Rectal smooth muscle tissue (tissue), 1 donor: ENCODE measurements around the gene B4GALNT2.
A peak's percentile ranks its signal among the peaks of the same experiment; 100 is the strongest.

Experiments
- H3K27ac ChIP-seq: one replicate; pipeline ENCODE4 v1.7.0; 2013; ENCODE audit warnings: low read depth, low read length, inconsistent platforms
- H3K27me3 ChIP-seq: one replicate; pipeline ENCODE4 v1.7.0; 2013; ENCODE audit warnings: low read length; ENCODE audit not compliant: control insufficient read depth, insufficient read depth
- H3K36me3 ChIP-seq: one replicate; pipeline ENCODE4 v1.7.0; 2013; ENCODE audit warnings: low read length; ENCODE audit not compliant: control insufficient read depth, insufficient read depth
- H3K4me1 ChIP-seq: one replicate; pipeline ENCODE4 v1.7.0; 2013; ENCODE audit warnings: low read length; ENCODE audit not compliant: control insufficient read depth, insufficient read depth
- H3K4me3 ChIP-seq: one replicate; pipeline ENCODE4 v1.7.0; 2013; ENCODE audit warnings: low read length
- H3K9ac ChIP-seq: one replicate; pipeline ENCODE4 v1.7.0; 2013; ENCODE audit warnings: low read length

B4GALNT2 gene

DNA sequence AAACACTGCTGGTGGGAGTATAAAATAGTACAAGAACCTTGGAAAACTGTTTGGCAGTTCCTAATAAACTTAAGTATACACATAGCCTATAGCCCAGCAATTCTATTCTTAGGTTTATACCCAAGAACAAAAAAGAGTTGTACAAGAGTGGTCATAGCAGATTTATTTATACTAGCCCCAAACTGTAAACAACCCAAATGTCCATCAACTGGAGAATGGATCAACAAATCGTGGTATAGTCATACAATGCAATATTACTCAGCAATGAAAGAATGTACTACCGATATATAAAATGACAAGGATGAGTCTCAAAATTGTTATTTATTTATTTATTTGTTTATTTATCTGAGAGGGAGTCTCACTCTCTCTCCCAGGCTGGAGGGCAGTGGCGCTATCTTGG is 54.7 kb downstream of the B4GALNT2 start:
- no peaks in the 10 kb centered on the region for H3K36me3 ChIP-seq
- H3K9ac ChIP-seq: no peak overlapping the region
- no peaks in the 10 kb centered on the region for H3K4me1 ChIP-seq
- no peaks in the 10 kb centered on the region for H3K27me3 ChIP-seq
- H3K27ac ChIP-seq: no peak overlapping the region
- H3K4me3 ChIP-seq: no peak overlapping the region

DNA sequence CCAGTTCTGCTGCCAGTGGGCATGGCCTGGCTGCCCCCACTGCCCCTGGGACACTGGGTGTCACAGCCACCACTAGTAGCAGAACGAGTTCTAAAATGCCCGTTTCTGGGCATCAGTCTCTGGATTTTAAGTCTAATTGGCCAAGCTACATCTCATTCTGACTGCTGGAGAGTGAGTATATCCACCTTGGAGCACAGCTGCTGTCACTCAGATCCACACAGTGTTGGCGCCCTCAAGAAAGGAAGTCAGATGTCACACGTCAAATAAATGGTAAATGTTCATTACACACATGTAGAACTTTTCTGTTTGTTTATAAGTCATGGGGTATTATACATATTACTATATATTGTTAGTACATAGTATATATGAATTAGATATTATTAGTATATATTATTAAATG is 58.4 kb downstream of the B4GALNT2 start:
- no peak overlapping the region for H3K9ac ChIP-seq
- no peaks in the 10 kb centered on the region for H3K36me3 ChIP-seq
- H3K27ac ChIP-seq: no peak overlapping the region
- no peaks in the 10 kb centered on the region for H3K27me3 ChIP-seq
- no peaks in the 10 kb centered on the region for H3K4me1 ChIP-seq
- H3K4me3 ChIP-seq: no peak overlapping the region

DNA sequence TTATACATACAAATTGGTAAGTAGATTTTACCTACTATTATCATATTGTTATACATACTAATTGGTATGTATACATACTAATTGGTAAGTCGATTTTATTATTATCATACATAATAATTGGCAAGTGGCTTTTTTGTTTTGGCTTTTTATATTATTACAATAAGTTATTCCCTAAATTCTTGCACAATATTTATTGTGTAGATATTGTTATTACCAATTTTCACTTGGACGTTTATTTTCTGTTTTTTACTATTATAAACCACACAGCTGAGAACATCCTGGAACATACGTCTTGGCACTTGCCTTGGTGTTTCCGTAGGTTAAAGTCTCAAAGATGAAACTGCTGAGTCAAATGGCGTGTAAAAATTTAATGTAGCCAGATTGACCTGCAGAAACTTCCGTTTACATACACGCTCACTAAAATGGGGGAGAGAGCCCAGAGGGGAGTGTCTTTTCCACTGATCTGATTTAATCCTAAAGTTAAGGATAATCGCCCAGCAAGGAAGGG is 58.9 kb downstream of the B4GALNT2 start:
- H3K9ac ChIP-seq: peak overlapping the region; percentile 56
- no peaks in the 10 kb centered on the region for H3K36me3 ChIP-seq
- no peaks in the 10 kb centered on the region for H3K27me3 ChIP-seq
- H3K4me3 ChIP-seq: peak overlapping the region; percentile 83
- H3K4me1 ChIP-seq: no peaks in the 10 kb centered on the region
- peak overlapping the region; percentile 98 for H3K27ac ChIP-seq

DNA sequence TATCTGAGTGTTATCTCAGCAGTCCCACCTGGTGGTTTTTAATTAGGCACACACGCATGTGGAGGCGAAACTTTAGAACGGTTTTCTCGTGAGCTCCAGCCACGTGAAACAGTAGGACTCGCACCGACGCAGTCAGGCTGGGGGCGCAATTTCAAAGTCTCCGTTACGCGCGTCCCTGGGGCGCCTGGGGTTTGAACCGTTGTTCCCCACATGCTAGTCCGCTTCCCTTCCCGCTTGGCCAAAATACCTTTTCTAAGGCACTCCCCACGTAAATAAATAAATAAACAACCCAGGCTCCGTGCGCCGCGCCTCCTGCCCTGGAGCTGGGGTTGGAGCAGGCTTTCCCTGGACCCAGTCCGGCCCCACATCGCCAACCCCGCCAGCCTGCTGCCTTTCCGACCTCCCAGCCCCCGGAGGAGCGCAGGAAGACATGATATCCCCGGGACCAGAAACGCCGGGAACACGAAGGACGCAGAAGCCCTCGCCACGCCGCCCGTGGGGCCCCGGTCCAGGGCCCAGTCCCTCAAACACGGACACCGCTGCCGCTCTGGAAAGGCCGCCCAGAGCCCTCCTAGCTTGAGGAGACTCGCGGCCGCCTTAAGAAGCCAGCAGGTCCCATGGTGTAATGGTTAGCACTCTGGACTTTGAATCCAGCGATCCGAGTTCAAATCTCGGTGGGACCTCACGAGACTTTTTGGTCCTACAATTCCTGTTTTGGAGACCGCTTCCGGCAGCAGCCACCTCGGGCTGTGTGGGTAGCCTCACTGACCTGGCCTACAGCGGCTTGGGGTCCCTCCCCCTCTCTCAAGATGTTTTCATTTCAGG is 59.6 kb downstream of the B4GALNT2 start:
- Histone ChIP-seq H3K27me3 (no peaks in the 10 kb centered on the region), H3K4me3 (peak overlapping the region; percentile 83), H3K4me1 (no peaks in the 10 kb centered on the region), H3K27ac (peak overlapping the region; percentile 98), H3K36me3 (no peaks in the 10 kb centered on the region), H3K9ac (peak overlapping the region; percentile 69)

DNA sequence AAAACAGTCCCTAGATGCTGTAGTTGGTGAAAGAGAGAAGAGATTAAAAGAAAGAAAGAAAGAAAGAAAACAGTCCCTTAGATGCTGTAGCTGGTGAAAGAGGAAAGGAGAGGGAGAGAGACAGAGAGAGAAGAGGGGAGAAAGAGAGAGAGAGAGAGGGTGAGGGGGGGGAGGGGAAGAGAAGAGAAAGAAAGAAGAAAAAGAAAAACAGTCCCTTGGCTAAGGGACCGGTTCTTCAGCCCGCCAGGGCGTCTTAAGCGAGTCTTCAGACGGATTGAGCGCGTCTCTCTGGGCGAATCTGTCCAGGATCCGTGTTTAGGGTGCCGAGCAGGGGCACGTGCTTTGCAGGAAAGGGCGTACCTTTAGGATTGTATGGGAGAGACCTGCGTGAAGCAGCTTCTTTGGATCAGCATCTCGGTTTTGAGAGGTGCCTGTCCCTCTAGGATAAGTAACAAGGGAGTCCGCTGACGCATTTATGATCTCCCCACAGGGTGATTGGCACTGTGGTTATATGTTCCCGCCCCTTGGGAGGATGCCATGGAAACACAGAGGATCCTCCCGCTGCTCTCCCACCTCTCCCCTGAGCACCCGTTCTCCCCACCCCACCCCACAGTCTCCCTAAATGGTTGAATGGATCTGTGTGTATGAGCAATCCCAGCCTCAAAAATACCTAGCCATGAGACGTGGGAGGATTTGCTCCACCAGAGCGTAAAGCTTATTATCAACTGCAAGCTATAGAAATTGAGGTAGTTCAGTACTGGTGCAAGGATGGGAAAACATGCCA is 61.1 kb downstream of the B4GALNT2 start:
- Histone ChIP-seq H3K27me3 (no peaks in the 10 kb centered on the region), H3K27ac (peak overlapping the region; percentile 98), H3K4me1 (no peaks in the 10 kb centered on the region), H3K4me3 (peak overlapping the region; percentile 83), H3K9ac (no peak overlapping the region), H3K36me3 (no peaks in the 10 kb centered on the region)

DNA sequence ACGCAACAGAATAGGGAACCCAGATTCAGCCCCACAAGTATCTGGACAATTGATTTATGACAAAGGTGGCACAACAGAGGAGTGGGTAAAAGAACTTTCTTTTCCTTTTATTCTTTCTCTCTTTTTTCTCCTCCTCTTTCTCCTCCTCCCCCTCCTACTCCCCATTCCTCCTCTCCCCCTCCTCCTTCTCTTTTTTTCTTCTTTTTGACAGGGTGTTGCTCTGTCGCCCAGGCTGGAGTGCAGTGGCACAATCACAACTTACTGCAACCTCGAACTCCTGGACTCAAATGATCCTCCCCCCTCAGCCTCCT is 61.7 kb downstream of the B4GALNT2 start:
- Histone ChIP-seq H3K36me3 (no peaks in the 10 kb centered on the region), H3K27ac (peak overlapping the region; percentile 50), H3K9ac (no peak overlapping the region), H3K27me3 (no peaks in the 10 kb centered on the region), H3K4me1 (no peaks in the 10 kb centered on the region), H3K4me3 (no peak overlapping the region)

DNA sequence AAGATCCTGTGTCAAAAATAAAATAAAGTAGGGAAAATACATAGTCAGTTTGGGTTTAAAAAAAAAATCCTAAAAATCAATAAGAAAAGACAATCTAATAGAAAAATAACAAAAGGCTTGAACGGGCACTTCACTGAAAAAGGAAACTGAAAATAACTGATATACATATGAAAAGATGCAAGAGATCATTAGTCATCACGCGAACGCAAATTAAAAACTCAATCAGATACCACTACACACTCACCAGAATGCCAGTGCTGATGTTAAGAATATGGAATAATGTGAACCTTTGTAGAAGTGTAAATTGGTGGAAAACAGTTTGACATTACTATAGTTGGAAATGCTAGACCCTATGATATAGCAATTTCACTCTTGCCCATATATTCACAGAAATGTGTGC is 63.2 kb downstream of the B4GALNT2 start:
- H3K27ac ChIP-seq: no peak overlapping the region
- no peaks in the 10 kb centered on the region for H3K36me3 ChIP-seq
- no peaks in the 10 kb centered on the region for H3K27me3 ChIP-seq
- H3K9ac ChIP-seq: no peak overlapping the region
- no peaks in the 10 kb centered on the region for H3K4me1 ChIP-seq
- H3K4me3 ChIP-seq: no peak overlapping the region

DNA sequence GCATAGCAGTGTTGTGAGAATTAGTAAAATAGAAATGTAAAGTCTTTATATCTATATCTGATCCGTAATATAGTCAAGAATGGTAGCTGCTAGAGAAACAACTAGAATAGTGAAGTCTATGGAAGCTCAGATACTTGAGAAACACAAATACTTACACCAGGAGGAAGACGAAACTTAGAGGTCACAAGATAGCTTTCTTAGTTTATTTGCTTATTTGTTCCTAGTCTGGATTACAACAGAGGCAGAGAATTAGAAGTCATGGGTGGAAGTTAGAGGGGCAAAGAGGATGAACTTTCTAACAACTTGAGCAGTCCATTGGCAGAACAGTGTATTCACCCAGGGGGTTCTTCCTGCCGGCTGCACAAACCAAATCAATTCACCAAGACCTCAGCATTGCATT is 64.0 kb downstream of the B4GALNT2 start:
- H3K9ac ChIP-seq: no peak overlapping the region
- H3K36me3 ChIP-seq: no peaks in the 10 kb centered on the region
- no peak overlapping the region for H3K27ac ChIP-seq
- no peak overlapping the region for H3K4me3 ChIP-seq
- H3K4me1 ChIP-seq: no peaks in the 10 kb centered on the region
- no peaks in the 10 kb centered on the region for H3K27me3 ChIP-seq

DNA sequence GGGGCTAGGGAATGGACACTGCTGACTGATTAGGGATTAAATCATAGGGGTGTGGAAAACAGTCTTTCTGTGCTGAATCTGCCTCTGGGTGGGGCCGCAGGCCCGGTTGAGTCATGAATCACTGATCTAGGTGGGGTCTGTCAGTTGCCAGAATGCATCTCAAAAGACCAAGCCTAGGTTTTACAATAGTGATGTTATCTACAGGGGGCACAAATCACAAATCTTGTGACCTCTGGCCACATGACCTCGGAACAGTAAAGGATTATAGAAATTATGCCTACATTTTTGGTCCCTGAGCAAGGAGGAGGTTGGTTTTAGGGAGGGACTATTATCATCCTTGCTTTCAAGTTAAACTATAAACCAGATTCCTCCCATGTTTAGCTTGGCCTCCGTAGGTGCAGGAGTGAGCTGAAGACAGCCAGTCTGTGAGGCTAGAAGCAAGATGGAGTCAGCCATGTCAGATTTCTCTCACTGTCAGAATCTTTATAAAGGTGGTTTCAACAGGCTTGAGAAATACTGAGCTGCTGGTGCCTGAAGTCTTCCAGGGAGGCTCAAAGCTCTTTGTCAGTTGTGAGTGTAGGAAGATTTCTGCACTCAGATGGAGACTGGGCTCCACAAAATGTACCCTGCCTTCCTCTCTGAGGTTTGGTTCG is 64.9 kb downstream of the B4GALNT2 start:
- H3K36me3 ChIP-seq: no peaks in the 10 kb centered on the region
- H3K9ac ChIP-seq: no peak overlapping the region

DNA sequence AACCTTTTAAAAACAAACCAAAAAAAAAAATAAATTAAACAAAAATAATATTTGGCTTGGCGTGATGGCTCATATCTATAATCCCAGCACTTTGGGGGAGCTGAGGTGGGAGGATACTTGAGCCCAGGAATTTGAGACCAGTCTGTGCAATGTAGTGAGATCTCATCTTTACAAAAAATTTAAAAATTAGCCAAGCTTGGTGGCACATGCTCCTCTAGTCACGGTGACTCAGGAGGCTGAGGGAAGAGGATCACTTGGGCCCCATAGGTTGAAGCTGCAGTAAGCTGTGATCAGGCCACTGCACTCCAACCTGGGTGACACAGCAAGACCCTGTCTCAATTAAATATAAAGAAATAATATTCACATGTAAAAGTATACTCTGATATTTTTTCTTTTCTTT is 65.6 kb downstream of the B4GALNT2 start:
- Histone ChIP-seq H3K27me3 (no peaks in the 10 kb centered on the region), H3K27ac (no peak overlapping the region), H3K4me1 (no peaks in the 10 kb centered on the region), H3K36me3 (no peaks in the 10 kb centered on the region), H3K9ac (no peak overlapping the region), H3K4me3 (no peak overlapping the region)

More for the DNA sequence above, 64.9 kb downstream of the B4GALNT2 start:
- Histone ChIP-seq H3K27ac (no peak overlapping the region), H3K4me3 (no peak overlapping the region), H3K27me3 (no peaks in the 10 kb centered on the region), H3K4me1 (no peaks in the 10 kb centered on the region)

DNA sequence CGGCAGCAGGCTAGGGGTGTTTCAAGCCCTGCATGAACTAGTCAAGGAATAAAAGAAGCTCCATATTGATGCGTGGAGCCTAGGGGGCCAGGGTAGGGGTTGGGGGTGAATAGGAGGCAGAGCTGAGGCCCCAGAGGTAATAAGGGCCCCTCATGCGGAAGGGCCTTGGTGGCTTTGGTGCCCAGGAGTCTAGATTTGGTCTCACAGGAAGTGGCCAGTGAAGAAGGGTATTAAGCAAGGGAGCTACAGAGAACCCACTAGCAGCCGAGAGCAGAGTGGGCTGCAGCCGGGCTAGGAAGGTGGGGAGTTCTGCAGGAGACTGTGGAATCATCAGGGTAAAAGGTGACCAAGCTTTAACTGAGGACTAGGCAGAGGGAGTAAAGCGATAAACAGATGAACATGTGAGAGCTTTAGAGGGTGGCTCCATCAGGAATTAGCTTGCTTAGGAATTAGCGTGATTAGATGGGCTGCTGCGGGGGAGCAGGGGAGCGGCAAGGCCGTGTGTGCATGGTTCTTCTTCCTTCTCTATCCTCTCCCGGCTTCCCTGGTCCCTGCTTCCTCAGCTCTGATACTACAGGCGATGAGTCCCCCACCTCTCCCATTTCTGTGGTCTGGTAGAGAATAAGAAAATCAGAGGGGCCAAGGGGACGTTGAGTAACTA is 68.0 kb downstream of the B4GALNT2 start:
- Histone ChIP-seq H3K4me1 (no peaks in the 10 kb centered on the region), H3K27me3 (no peaks in the 10 kb centered on the region), H3K4me3 (no peak overlapping the region), H3K36me3 (no peaks in the 10 kb centered on the region), H3K9ac (no peak overlapping the region), H3K27ac (no peak overlapping the region)

DNA sequence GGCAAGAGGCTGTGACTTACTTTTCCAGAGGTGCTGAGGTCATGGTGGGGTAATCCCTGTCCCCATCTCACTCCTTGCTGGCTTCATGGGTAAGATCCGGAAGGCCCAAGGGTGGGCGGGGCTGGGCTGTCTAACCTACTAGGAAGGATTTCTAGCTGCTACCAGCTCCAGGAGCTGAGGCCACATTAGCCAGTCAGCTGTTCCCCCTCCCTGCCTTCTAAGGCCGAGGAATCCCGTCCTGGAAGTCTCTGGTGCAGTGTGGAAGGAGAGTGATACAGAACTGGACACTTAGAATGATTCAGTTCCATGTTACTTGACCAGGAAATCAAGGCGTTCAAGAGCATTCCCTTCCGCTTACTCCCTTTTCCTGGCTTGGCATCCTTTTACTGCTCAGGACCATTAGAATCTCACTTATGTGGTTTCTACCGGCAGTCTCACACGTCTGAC is 68.9 kb downstream of the B4GALNT2 start:
- Histone ChIP-seq H3K27me3 (no peaks in the 10 kb centered on the region), H3K36me3 (no peaks in the 10 kb centered on the region), H3K27ac (no peak overlapping the region), H3K9ac (no peak overlapping the region), H3K4me1 (no peaks in the 10 kb centered on the region), H3K4me3 (no peak overlapping the region)
